ENCODE measurements around the gene ECI2.

The ECI2 gene

GRCh38 chr6:4135665-4136353, 434 bp upstream of the ECI2 start:
- in situ Hi-C loops (cut with HindIII; ENCODE audit: low pct_ligation_motif_present, low sequenced_read_pairs), result no loop called here
- peak overlapping the region; percentile 69 for H3K4me3 ChIP-seq (ENCODE audit: low read depth, low read length)
- peak overlapping the region; percentile 47 for H3K27ac ChIP-seq
- DNase-seq, result peak; percentile 91
- peaks cover 3% of the 10 kb centered on the region for H3K36me3 ChIP-seq (replicated peaks)
- H3K27me3 ChIP-seq (replicated peaks), result no peaks in the 10 kb centered on the region
- TF ChIP-seq CTCF (IDR thresholded peaks at IDR 0.05; ENCODE audit: low read depth, low read length, missing control alignments), result no peak

- Histone ChIP-seq H3K27me3 (replicated peaks) (no peaks in the 10 kb centered on the region), H3K36me3 (replicated peaks) (peaks cover 15% of the 10 kb centered on the region), H3K27ac (peak overlapping the region; percentile 87), H3K4me3 (ENCODE audit: low read depth, low read length) (peak overlapping the region; percentile 86)
- TF ChIP-seq CTCF (IDR thresholded peaks at IDR 0.05; ENCODE audit: low read depth, low read length, missing control alignments), result no peak
- in situ Hi-C loops (cut with HindIII; ENCODE audit: low pct_ligation_motif_present, low sequenced_read_pairs), result no loop called here
- DNase-seq, result no peak
Observed at GRCh38 chr6:4133941-4134838, 1.2 kb downstream of the ECI2 start.

GRCh38 chr6:4130357-4130987, 4.9 kb downstream of the ECI2 start:
- in situ Hi-C loops (cut with HindIII; ENCODE audit: low pct_ligation_motif_present, low sequenced_read_pairs), result no loop called here
- Histone ChIP-seq H3K27ac (no peak overlapping the region), H3K36me3 (replicated peaks) (peaks cover 26% of the 10 kb centered on the region), H3K27me3 (replicated peaks) (no peaks in the 10 kb centered on the region), H3K4me3 (ENCODE audit: low read depth, low read length) (no peak overlapping the region)
- no peak for DNase-seq
- TF ChIP-seq CTCF (IDR thresholded peaks at IDR 0.05; ENCODE audit: low read depth, low read length, missing control alignments), result no peak

- no peak for TF ChIP-seq CTCF (IDR thresholded peaks at IDR 0.05; ENCODE audit: low read depth, low read length, missing control alignments)
- in situ Hi-C loops (cut with HindIII; ENCODE audit: low pct_ligation_motif_present, low sequenced_read_pairs), result no loop called here
- no peak overlapping the region for H3K4me3 ChIP-seq (ENCODE audit: low read depth, low read length)
- no peaks in the 10 kb centered on the region for H3K27me3 ChIP-seq (replicated peaks)
- H3K36me3 ChIP-seq (replicated peaks), result peaks cover 36% of the 10 kb centered on the region
- DNase-seq, result no peak
- H3K27ac ChIP-seq, result peak overlapping the region; percentile 81
Observed at GRCh38 chr6:4129446-4129845, 5.9 kb downstream of the ECI2 start.

GRCh38 chr6:4128748-4129147, 6.6 kb downstream of the ECI2 start:
- Histone ChIP-seq H3K36me3 (replicated peaks) (peaks cover 41% of the 10 kb centered on the region), H3K4me3 (ENCODE audit: low read depth, low read length) (no peak overlapping the region), H3K27ac (peak overlapping the region; percentile 81), H3K27me3 (replicated peaks) (no peaks in the 10 kb centered on the region)
- peak; percentile 74 for DNase-seq
- in situ Hi-C loops (cut with HindIII; ENCODE audit: low pct_ligation_motif_present, low sequenced_read_pairs), result no loop called here
- TF ChIP-seq CTCF (IDR thresholded peaks at IDR 0.05; ENCODE audit: low read depth, low read length, missing control alignments), result no peak

Data from brain microvascular endothelial cell (primary cell).